ENCODE data around the gene PLK1.

The PLK1 gene

GRCh38 chr16:23682181-23682580, 3.5 kb downstream of the PLK1 start:
- DNase-seq: no peak

DNA sequence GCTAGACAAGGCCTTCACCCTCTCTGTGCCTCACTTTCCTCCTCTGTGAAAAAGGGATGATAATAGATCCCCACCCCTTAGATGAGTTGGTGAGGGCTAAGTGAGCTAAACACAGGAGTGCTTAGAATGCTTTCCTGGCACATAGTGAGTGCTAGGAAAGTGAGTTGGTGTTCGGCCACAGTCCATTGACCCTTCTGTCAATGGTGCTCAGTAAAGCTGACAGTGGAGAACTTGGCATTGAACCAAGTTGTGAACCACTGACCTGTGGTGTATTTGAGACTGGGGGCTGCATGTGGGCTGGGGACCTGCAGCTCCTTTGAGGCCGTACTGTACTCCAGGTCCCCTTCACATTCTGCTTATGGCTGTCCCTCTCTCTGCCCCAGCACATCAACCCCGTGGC, 4.8 kb downstream of the PLK1 start:
- DNase-seq: no peak

GRCh38 chr16:23687034-23687808, 8.5 kb downstream of the PLK1 start:
- no peak for DNase-seq

- no peak for DNase-seq
Measured at GRCh38 chr16:23689442-23690187, 10.9 kb downstream of the PLK1 start.

DNA sequence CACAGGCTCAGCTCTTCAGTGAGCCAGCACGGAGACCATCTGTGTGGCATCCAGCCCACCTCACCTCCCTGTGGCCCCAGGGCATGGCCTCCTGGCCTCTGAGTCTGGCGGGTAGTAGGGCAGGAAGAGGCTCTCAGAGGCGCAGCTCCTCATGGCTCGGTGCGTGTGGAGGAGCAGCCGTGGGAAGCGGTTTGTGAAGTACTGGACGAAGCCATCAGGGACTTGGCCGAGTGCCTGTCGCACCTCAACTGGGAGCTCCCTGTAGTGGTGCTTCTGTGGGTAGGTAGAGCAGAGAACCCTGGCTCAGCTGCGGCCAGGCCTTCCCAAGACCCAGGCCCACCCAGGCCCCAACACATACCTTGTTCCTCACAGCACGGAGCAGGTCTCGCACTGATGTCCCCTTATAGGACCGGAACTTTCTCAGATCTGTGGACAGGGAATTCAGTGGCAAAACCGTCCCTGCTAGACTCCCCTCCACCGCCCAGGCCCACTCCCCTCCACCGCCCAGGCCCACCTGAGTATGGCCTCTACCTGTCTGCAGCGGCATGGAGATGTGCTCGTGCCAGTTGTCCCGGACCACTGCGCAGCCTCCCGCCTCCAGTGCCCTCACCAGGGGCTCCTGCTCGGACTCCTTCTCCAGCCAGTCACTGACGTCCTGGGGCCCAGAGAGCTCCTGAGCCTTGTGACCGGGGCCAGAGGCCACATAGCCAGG, 12.2 kb downstream of the PLK1 start:
- no peak for DNase-seq

- peak; percentile 76 for DNase-seq
Measured at GRCh38 chr16:23691483-23692189, 12.9 kb downstream of the PLK1 start.

DNA sequence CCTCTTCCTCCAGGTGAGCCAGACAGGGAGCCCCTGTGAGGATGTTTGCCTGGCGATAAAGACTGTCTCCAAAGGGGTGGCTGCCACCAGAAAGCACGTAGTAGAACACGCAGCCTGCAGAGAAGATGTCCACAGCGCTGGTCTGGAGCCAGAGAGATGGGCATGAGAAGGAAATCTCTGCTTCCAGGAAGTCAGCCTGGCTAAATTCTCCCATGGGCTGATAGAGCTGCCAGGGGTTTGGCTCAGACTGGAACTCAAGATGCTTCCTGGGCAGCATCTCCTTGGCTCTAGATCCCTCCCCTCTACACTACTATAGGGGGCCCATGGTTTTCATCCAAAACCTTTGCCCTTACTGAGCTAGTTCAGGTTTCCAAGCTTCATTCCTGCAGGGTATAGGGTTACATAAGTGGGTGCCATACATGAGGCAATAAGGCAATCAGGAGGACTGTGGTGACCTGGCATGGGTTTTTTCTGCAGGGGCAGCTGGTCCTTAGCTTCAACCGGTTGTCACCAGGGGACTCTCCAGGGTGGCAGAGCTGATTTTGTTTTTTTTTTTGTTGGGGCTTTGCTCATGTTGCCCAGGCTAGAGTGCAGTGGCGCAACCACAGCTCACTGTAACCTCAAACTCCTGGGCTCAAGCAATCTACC, 13.6 kb downstream of the PLK1 start:
- DNase-seq: no peak

GRCh38 chr16:23694265-23694643, 15.6 kb downstream of the PLK1 start:
- no peak for DNase-seq

GRCh38 chr16:23694644-23695373, 16.1 kb downstream of the PLK1 start:
- no peak for DNase-seq

DNA sequence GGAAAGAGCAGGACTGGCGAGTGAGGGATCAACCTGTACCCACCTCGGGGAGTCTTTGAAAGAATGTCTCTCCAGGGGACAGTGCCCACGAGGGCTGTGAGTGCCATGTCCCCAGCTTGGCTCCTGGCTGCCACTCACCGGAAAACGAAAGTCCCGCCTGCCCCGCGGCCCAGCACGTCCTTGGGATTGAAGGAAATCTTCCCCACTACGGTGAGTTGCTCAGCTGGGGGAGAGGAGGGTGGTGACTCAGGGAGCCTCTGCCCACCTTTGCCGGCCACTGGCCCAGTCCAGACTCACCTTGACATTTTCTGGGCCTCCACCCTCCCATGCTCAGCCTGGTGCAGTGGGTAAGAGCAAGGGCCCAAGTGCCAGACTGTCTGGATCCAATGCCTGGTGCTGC, 17.1 kb downstream of the PLK1 start:
- DNase-seq: no peak

GRCh38 chr16:23699100-23699499, 20.4 kb downstream of the PLK1 start:
- DNase-seq: no peak

DNA sequence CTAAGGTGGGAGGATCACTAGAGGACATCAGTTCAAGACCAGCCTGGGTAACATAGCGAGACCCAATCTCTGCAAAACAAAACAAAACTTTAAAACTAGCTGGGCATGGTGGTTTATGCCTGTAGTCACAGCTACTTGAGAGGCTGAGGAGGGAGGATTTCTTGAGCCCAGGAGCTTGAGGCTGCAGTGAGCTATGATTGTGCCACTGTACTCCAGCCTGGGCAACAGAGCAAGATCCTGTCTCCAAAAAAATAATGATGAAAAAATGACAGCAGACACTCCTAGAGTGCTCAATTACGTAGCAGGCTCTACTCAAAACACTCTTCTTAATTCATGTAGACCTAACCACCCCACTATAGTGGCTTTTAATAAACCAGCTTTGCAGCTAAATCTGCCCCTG, 21.4 kb downstream of the PLK1 start:
- DNase-seq: no peak

GRCh38 chr16:23700509-23700908, 21.8 kb downstream of the PLK1 start:
- no peak for DNase-seq

- DNase-seq: no peak
Measured at GRCh38 chr16:23701045-23701444, 22.4 kb downstream of the PLK1 start.

DNA sequence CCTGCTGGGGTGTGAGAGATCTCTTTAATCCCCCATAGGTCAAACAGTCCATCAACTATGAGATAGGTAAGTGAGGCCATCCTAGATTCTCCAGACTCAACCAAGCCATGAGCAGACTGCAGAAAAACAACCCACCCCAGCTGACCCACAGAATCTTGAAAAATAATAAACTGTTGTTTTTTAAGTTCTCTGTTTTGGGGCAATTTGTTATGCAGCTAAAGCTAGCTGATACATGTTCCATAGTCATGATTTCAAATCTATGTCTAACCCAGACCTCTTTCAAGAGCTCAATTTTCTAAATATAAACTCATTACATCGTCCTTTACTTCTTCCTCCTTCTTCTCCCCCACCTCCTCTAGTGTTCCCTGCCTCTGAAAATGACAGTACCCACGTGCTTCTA, 24.3 kb downstream of the PLK1 start:
- no peak for DNase-seq

DNA sequence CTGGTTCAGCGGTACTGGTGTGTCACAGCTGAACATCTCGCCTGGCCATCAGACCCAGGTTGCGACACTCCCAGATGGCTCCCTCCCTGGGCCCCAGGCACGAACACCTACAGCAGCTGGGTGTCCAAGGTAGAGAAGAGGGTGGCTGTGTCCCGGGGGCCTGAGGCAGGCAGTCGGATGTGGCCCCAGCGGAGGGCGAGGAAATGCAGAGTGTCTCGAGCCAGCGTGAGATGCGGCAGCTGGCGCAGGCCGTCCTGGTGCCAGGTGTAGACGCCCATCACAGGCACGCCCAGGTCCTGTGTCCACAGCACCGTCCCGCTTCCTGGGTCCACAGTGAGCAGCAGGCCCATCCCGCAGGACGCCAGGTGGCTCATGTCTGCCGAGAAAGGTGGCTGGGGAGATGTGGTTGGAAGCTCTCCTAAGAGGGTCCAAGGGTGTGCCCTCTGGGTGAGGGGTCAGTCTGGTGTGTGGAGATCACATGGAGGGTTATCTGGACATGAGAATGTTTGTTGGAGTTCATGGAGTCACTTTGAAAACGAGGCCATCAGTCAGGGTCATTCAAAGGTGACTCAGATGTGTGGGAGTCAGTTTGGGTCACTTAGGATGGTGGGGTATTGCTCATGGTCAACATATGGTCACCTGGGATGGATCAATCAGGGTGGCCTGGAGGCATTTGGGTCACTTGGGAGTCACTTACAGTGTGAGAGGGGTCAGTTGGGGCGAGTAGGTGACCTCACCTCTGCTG, 26.3 kb downstream of the PLK1 start:
- DNase-seq: no peak

- DNase-seq: no peak
Measured at GRCh38 chr16:23705517-23705902, 26.8 kb downstream of the PLK1 start.

GRCh38 chr16:23706439-23706838, 27.8 kb downstream of the PLK1 start:
- no peak for DNase-seq

GRCh38 chr16:23709536-23709935, 30.8 kb downstream of the PLK1 start:
- no peak for DNase-seq

GRCh38 chr16:23710008-23710407, 31.3 kb downstream of the PLK1 start:
- DNase-seq: no peak

DNA sequence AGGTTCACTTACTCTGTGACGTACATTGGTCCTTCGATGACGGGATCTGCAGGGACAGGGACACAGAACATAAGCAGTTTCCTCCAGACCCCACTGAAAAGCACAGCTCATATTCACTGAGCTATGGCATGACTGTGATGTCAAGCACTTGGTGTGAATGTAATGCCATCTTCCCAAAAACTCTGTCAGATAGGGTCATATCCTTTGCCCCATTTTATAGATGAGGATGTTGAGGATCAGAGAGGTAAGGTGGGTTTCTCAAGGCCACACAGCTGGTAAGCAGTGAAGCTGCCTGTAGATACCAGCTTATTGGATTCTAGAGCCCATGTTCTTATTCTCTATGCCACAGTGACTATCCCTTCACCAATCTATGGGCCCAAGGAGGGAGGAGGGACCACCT, 31.8 kb downstream of the PLK1 start:
- no peak for DNase-seq

Measured in kidney glomerular epithelial cell (primary cell).